A549 (cell line): ENCODE data around the gene ARHGDIA.

Source experiments
- CTCF ChIP-seq: fragments of >200 bp; sonication (Bioruptor Twin); formaldehyde crosslinking; IDR thresholded peaks from 3 replicates; pipeline ENCODE4 v1.5.1; 2016
- EP300 ChIP-seq, 2 experiments: fragments of >200 bp; sonication (Bioruptor Twin); formaldehyde crosslinking; IDR thresholded peaks; 2 replicates in 1 of 2; 3 replicates in 1 of 2; pipeline ENCODE4 v1.6.1; 2016 to 2017
- GATA3 ChIP-seq: IDR thresholded peaks from 2 replicates; pipeline ENCODE4 v1.6.1; 2012; ENCODE audit warnings: borderline replicate concordance
- MAX ChIP-seq: IDR thresholded peaks from 2 replicates; pipeline ENCODE4 v1.6.1; 2012
- NFE2L2 ChIP-seq: fragments of 150-350 bp; conservative IDR thresholded peaks from 2 replicates; pipeline ENCODE4 v1.6.1; 2014; ENCODE audit warnings: low read length
- PBX3 ChIP-seq: IDR thresholded peaks from 2 replicates; pipeline ENCODE4 v1.6.1; 2012
- PHF8 ChIP-seq: fragments of 200-600 bp; sonication (generic); IDR thresholded peaks from 2 replicates; pipeline ENCODE4 v1.6.1; 2016; ENCODE audit warnings: low read depth, mild to moderate bottlenecking, antibody characterized with exemption, moderate library complexity, borderline replicate concordance
- POLR2A ChIP-seq: IDR thresholded peaks from 2 replicates; pipeline ENCODE4 v1.6.1; 2012; ENCODE audit warnings: mild to moderate bottlenecking, low read length
- RAD21 ChIP-seq, 2 experiments: fragments of >200 bp in 1 of 2; sonication (Bioruptor Twin) in 1 of 2; formaldehyde crosslinking in 1 of 2; IDR thresholded peaks in 1 of 2; conservative IDR thresholded peaks in 1 of 2; 2 replicates in 1 of 2; 3 replicates in 1 of 2; pipeline ENCODE4 v1.6.1; 2012 to 2018; ENCODE audit warnings: inconsistent platforms in 1 of 2

- TF ChIP-seq GATA3 (no peak), EP300 (IDR thresholded peaks at IDR 0.05) (no peak), CTCF (no peak), RAD21 (conservative IDR thresholded peaks at IDR 0.05 in 1 of 2, IDR thresholded peaks at IDR 0.05 in 1 of 2) (no peak), MAX (no peak), POLR2A (no peak), PHF8 (no peak), PBX3 (no peak), NFE2L2 (no peak)
Observed at GRCh38 chr17:81891303-81891552, 20.1 kb upstream of the ARHGDIA start.
